Skeletal muscle cell (primary cell): Measurements from ENCODE around the gene AGAP3.

ENCODE experiments used
- DNase-seq: peaks from one replicate; pipeline ENCODE4 v3.0.0-alpha.2; 2010; ENCODE audit warnings: low read depth
- H3K4me3 ChIP-seq: 2 replicates; pipeline ENCODE4 v1.5.1; 2011; ENCODE audit warnings: low read depth, mild to moderate bottlenecking, control low read depth, low read length, moderate library complexity

AGAP3 gene

GRCh38 chr7:151175047-151175792 is 88.9 kb downstream of the AGAP3 start:
- H3K4me3 ChIP-seq: no peak overlapping the region
- DNase-seq: no peak

GRCh38 chr7:151175793-151176311 is 89.6 kb downstream of the AGAP3 start:
- no peak for DNase-seq
- no peak overlapping the region for H3K4me3 ChIP-seq

DNA sequence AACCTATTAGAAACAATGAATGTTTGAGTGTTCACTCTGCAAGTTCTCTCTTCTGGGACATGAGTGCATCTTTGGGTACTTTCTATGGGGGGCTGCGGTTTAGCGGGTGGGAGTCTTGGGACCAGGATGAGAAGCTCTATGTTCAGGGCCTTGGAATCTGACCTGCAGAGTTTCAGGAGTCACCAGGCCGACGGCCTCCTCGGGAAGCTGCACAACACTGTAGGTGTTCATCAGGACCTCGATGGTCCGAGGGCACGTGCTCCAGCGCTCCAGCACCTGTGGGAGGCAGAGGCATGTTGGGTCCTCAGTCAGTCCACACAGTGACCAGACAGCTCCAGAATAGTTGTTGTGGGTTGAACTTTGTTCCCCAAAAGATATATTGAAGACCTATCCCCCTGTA is 90.1 kb downstream of the AGAP3 start:
- H3K4me3 ChIP-seq: no peak overlapping the region
- DNase-seq: no peak

- H3K4me3 ChIP-seq: no peak overlapping the region
- DNase-seq: no peak
These were observed 91.0 kb downstream of the AGAP3 start for GRCh38 chr7:151177310-151177709.

- H3K4me3 ChIP-seq: no peak overlapping the region
- DNase-seq: no peak
These were observed 92.0 kb downstream of the AGAP3 start for GRCh38 chr7:151178236-151178635.

DNA sequence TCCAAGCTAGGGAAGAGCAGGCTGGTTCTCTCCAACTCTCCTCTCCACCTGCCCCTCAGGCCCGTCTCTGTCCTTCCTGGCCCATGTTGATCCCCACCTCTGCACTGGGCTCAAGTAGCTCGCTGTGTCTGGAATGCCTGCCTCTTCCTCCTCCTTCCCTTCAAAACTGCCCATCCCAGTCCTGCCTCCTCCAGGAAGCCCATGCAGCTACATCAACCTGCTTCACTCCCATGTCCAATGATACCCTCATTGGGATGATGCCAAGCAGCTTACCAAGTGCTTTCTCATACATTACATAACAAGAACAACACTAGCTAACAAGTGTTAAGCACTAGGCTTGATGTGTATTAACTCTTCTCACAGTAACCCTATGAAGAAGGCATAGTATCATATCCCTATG is 92.6 kb downstream of the AGAP3 start:
- no peak for DNase-seq

GRCh38 chr7:151179287-151179860 is 93.1 kb downstream of the AGAP3 start:
- no peak overlapping the region for H3K4me3 ChIP-seq
- no peak for DNase-seq

More for the DNA sequence above, 92.6 kb downstream of the AGAP3 start:
- no peak overlapping the region for H3K4me3 ChIP-seq

- DNase-seq: no peak
These were observed 93.7 kb downstream of the AGAP3 start for GRCh38 chr7:151179946-151180345.

DNA sequence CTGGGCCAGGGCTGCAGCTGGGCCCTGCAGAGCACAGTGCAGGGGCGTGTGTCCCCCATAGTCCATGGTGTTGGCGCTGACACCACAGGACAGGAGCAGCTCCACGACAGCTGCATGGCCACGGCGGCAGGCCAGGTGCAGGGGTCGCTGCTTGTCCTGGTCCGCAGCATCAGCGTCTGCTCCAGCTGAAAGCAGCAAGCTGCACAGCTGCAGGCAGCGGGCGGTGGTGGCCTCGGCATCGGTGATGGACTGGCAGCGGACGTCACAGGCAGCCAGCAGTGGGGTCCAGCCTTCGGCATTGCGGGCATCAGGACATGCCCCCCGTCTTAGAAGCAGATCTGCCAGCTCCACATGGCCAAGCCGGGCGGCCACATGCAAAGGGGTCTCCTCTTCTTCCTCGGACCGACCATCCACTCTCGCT is 94.7 kb downstream of the AGAP3 start:
- DNase-seq: no peak
- H3K4me3 ChIP-seq: no peak overlapping the region

More at GRCh38 chr7:151179946-151180345, 93.7 kb downstream of the AGAP3 start:
- H3K4me3 ChIP-seq: no peak overlapping the region

GRCh38 chr7:151185762-151186639 is 99.7 kb downstream of the AGAP3 start:
- no peak for DNase-seq
- no peak overlapping the region for H3K4me3 ChIP-seq

DNA sequence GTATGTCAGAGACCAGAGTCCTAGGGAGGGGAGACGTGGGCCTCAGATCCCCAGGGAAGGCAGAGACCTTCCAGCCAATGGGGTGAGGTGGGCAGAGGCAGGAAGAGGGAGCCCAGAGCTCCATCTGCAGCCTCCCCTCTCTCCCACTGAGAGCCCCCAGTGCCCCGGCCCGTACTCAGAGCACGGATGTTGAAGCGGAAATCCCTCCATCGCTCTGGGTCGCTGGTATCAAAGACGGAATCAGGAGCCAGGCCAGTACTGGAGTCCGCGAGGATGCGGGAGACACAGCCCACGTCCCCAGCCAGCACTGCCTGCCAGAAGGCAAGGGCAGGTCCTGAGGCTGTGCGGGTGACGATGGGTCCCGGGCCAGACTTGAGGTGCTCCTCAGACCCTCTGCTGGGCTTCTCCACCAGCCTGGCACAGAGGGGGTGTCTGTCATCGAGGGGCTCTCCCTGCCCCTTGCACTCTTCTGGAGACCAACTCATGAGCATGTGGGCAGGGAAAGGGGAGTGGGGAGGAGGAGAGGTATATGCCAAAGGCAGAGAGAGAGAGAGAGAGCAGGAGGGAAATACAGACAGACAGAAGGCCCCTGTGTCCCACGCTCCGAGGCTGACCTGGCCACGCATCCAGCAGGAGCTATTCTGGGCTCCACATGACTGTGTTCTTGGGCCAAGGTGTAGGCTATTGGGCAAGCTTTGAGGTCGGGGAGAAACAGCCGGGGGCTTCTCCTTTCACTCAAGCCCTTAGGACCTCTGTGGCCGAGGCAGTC is 100.5 kb downstream of the AGAP3 start, which contains the start of gene ASB10:
Gene ASB10, minus strand, starts transcription at position 611 of the 769 bp plus-strand sequence. Its CDS starts 120 bp downstream, at position 491.
- no peak within 1 kb of the TSS for H3K4me3 ChIP-seq
- DNase-seq: no peak

DNA sequence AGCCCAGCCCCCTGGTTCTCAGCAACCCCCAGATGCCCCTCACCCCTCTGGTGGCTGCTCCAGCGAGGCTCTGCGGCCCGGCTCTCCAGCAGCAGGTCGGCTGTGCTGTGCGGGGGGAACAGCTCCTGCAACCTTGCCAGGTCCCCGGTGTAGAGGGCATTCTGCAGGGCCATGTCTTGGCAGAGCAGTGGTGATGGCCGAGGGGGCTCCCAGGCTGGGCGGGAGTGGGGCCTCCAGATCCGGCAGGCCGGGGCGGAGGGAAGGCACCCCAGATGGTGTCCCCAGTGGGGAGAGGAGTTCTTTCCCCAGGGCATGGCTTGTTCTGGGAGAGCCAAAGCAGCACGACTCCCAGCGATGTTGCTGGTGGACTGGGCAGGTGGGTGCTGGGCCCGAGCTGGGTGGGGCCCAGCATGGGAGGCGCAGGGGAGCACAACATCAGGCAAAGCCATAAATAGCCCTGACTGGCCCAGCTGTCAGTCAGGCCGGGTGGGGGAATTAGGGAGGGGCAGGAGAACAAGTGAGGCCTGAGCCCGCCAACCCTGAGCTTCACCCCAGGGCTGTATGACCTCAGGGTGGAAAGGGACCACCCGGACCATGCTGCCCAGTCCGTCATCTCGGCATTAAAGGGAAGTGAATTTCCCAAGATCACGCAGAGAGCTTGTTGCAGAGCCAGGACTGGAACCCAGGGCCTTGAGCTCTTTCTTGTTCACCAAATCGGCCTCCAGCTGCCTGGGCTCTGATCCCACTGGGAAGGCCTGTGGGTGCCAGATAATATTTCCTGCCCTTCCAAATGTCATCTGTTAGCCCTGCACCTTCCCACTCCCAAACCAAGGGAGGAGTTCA is 101.4 kb downstream of the AGAP3 start:
- DNase-seq: no peak
- H3K4me3 ChIP-seq: no peak overlapping the region

- DNase-seq: no peak
- no peak overlapping the region for H3K4me3 ChIP-seq
These were observed 101.9 kb downstream of the AGAP3 start for GRCh38 chr7:151188252-151188542.

GRCh38 chr7:151189038-151189437 is 102.8 kb downstream of the AGAP3 start:
- no peak overlapping the region for H3K4me3 ChIP-seq
- no peak for DNase-seq

DNA sequence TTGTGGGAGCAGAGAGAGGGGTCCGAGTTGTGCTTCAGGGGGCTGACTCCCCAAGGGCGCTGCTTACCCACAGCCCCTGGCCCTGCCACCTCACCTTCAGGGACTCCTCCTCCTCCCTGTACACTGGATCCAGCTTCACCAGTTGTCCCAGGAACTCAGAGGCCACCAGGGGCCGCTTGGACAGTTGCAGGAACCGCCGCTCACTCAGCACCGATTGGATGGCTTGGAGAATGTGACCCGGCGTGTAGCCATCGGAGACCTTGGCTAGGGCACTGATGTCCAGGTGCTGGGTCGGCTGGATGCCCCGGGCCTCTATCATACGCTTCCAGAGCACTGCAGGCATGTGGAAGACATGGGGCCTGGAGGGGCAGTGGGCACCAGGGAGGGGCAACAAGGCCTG is 105.3 kb downstream of the AGAP3 start:
- no peak overlapping the region for H3K4me3 ChIP-seq
- DNase-seq: no peak

- DNase-seq: no peak
- no peak overlapping the region for H3K4me3 ChIP-seq
These were observed 105.8 kb downstream of the AGAP3 start for GRCh38 chr7:151192002-151192539.

DNA sequence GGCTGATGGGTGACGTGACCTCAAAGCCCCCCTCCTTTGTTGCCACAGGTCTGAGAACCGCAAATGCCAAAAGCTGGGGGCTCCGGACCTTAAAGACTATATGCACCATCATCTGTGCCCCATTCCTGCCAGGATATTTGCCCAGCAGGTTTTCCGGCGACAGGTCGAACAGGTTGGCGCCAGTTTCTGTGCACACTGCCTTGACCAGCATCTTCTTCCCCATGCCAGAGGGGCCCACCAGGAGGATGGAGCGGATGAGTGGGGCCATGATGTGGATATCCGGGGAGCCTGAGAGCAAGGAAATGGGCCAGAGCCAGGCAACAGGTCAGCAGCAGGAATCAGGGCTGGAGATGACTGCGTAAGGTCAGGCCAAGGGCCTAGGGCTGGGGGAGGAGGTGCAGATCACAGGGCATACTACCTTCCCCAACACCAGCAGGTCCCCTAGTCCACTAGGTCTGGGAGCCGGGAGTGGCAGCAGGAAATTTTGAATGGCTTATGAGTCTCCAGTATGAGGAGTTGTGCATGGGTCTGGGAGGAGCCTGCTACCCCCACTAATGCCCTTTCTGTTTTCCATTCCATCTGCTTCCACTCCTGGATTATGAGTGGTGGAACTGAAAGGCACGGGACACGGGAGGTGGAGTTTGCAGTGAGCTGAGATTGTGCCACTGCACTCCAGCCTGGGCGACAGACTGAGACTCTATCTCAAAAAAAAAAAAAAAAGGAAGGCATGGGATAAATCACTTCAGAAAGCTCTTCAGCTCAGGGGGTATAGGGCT is 107.1 kb downstream of the AGAP3 start:
- no peak overlapping the region for H3K4me3 ChIP-seq
- no peak for DNase-seq
